Neural progenitor cell (in vitro differentiated cells): ENCODE results near the gene ZNF383.
"Not testable (repeated sequence)": the region's sequence is repeated elsewhere in the genome, so short reads cannot be mapped to it uniquely, and the experiment has no call there.

Source experiments
- CTCF ChIP-seq: fragments of 200-600 bp; sonication (generic); IDR thresholded peaks from 2 replicates; pipeline ENCODE4 v1.5.1; 2017; ENCODE audit warnings: antibody characterized with exemption, mild to moderate bottlenecking
- EZH2 ChIP-seq: fragments of 200-600 bp; sonication (generic); IDR thresholded peaks from 2 replicates; pipeline ENCODE4 v1.6.1; 2017; ENCODE audit warnings: antibody characterized with exemption, mild to moderate bottlenecking, moderate library complexity

GRCh38 chr19:37267005-37267404 lies 49.0 kb downstream of the ZNF383 start:
- TF ChIP-seq CTCF, EZH2: not testable (repeated sequence)
